Measurements from ENCODE around the gene NFIA. TPM values are rescaled to one million over a fixed set of nuclear protein-coding genes. Genes with fewer than 3 reads are reported as not detected.
"Not testable (repeated sequence)": the region's sequence is repeated elsewhere in the genome, so short reads cannot be mapped to it uniquely, and the experiment has no call there.

Gene NFIA
- total and polyA plus RNA-seq, 12 donors: 11.2 to 117 (median 92.5) TPM

- peaks cover 6 to 40% (median 28%) of the 10 kb centered on the region in 9 donors for H3K4me1 ChIP-seq
- 88 to 91% methylated on average over 3 of the region's 3 CpGs for WGBS, 2 donors
- no peak for ATAC-seq
- intact Hi-C loops (cut with DNase I): loop anchor here in 7 of 10 donors (2.0 to 10.0 kb wide), 10 partner anchors 18 to 586 kb away; no protein-coding TSS in a partner anchor
- H3K27me3 ChIP-seq: peaks cover 0 to 12% (median 0%) of the 10 kb centered on the region in 7 donors
- H3K9me3 ChIP-seq: no peaks in the 10 kb centered on the region
- DNase-seq: no peak
- no peak for TF ChIP-seq CTCF (IDR thresholded peaks at IDR 0.05)
- H3K36me3 ChIP-seq: no peaks in the 10 kb centered on the region
- H3K27ac ChIP-seq: no peak overlapping the region
- H3K4me3 ChIP-seq: no peak overlapping the region
These were observed 23.7 kb upstream of the NFIA start for GRCh38 chr1:61058483-61059245.

GRCh38 chr1:61061601-61062000, 20.8 kb upstream of the NFIA start:
- peak in 1 of 9 donors; percentile 7 for TF ChIP-seq CTCF (IDR thresholded peaks at IDR 0.05)
- DNase-seq; H3K4me3 ChIP-seq; H3K27ac ChIP-seq; H3K9me3 ChIP-seq; intact Hi-C loops (cut with DNase I); H3K36me3 ChIP-seq; ATAC-seq; H3K27me3 ChIP-seq: not testable (repeated sequence)
- 96 to 98% methylated on average over 4 of the region's 4 CpGs for WGBS, 2 donors
- peaks cover 0 to 12% (median under 1%) of the 10 kb centered on the region in 9 donors for H3K4me1 ChIP-seq

- TF ChIP-seq CTCF (IDR thresholded peaks at IDR 0.05): no peak
- intact Hi-C loops (cut with DNase I): no loop called here
- no peak overlapping the region for H3K4me3 ChIP-seq
- ATAC-seq: no peak
- no peak overlapping the region for H3K27ac ChIP-seq
- H3K36me3 ChIP-seq: no peaks in the 10 kb centered on the region
- WGBS, 2 donors: 81 to 89% methylated on average over 1 of the region's 1 CpG
- H3K27me3 ChIP-seq: no peaks in the 10 kb centered on the region
- no peak for DNase-seq
- no peaks in the 10 kb centered on the region for H3K9me3 ChIP-seq
- H3K4me1 ChIP-seq: no peaks in the 10 kb centered on the region
These were observed 17.7 kb upstream of the NFIA start for GRCh38 chr1:61064673-61065072.

GRCh38 chr1:61067446-61068019, 14.8 kb upstream of the NFIA start:
- TF ChIP-seq CTCF (IDR thresholded peaks at IDR 0.05): no peak
- Histone ChIP-seq H3K4me1 (no peaks in the 10 kb centered on the region), H3K27ac (no peak overlapping the region), H3K9me3 (no peaks in the 10 kb centered on the region), H3K27me3 (no peaks in the 10 kb centered on the region), H3K36me3 (no peaks in the 10 kb centered on the region), H3K4me3 (no peak overlapping the region)
- WGBS, 2 donors: 84 to 88% methylated on average over 4 of the region's 4 CpGs
- DNase-seq (no peak), ATAC-seq (no peak)
- intact Hi-C loops (cut with DNase I): no loop called here
